K562 (cell line): ENCODE data around the gene MLC1. TPM values are rescaled to one million over a fixed set of nuclear protein-coding genes. Genes with fewer than 3 reads are reported as not detected.
A peak's percentile ranks its signal among the peaks of the same experiment; 100 is the strongest.

Experiments
- ARID1B ChIP-seq: fragments of 450-650 bp; IDR thresholded peaks from 2 replicates; pipeline ENCODE4 v1.6.1; 2016; ENCODE audit warnings: antibody characterized with exemption, mild to moderate bottlenecking, inconsistent platforms
- ARID2 ChIP-seq: fragments of 450-650 bp; IDR thresholded peaks from 2 replicates; pipeline ENCODE4 v1.6.1; 2017; ENCODE audit warnings: antibody characterized with exemption, mild to moderate bottlenecking
- DEAF1 ChIP-seq: fragments of 450-650 bp; formaldehyde crosslinking; IDR thresholded peaks from 2 replicates; pipeline ENCODE4 v1.4.0; 2020; ENCODE audit warnings: mild to moderate bottlenecking, moderate library complexity
- FIP1L1 ChIP-seq: fragments of 200-400 bp; formaldehyde crosslinking; IDR thresholded peaks from 2 replicates; pipeline ENCODE4 v1.6.1; 2018; ENCODE audit warnings: mild to moderate bottlenecking, low read depth, low read length; ENCODE audit not compliant: poor library complexity, severe bottlenecking
- NR4A1 ChIP-seq, 2 experiments: fragments of 250-450 bp in 1 of 2; fragments of 450-650 bp in 1 of 2; sonication (Bioruptor Pico) in 1 of 2; IDR thresholded peaks; 2 replicates each; pipeline versions ENCODE4 v1.4.0 to v1.6.1; 2016 to 2020; ENCODE audit warnings: mild to moderate bottlenecking in 2 of 2, missing compliant biosample characterization in 1 of 2, missing genetic modification characterization in 1 of 2, moderate library complexity in 1 of 2
- POLR2AphosphoS5 ChIP-seq: IDR thresholded peaks from 2 replicates; pipeline ENCODE4 v1.6.1; 2011; ENCODE audit warnings: mild to moderate bottlenecking, low read depth, low read length, moderate library complexity; ENCODE audit not compliant: control insufficient read depth, insufficient read depth
- SMAD1 ChIP-seq: fragments of 150-350 bp; IDR thresholded peaks from 2 replicates; pipeline ENCODE4 v1.6.1; 2014; ENCODE audit warnings: low read length, low read depth; ENCODE audit not compliant: partially characterized antibody
- SRSF1 ChIP-seq: fragments of 200-400 bp; formaldehyde crosslinking; IDR thresholded peaks from 2 replicates; pipeline ENCODE4 v1.6.1; 2017; ENCODE audit warnings: mild to moderate bottlenecking, low read depth, low read length, moderate library complexity
- ZNF644 ChIP-seq: fragments of 200-800 bp; sonication (Bioruptor generic); IDR thresholded peaks from 2 replicates; pipeline ENCODE4 v1.6.1; 2016; ENCODE audit warnings: low read depth, missing genetic modification characterization, missing compliant biosample characterization
- polyA plus RNA-seq, 8 experiments: library from polyadenylated mRNA; depleted of rRNA in 4 of 8; stranded (reverse) in 5 of 8; unstranded in 3 of 8; fragments of >200 nt; fragmentation: Nextera tagmentation in 2 of 8; fragmentation: Illumina TruSeq in 1 of 8; extraction: Ambion mirVana in 2 of 8; extraction: Trizol in 1 of 8; gene quantifications; 2 replicates each; pipeline versions ENCODE4 v1.2.1 to v1.2.3, GENCODE V29; 2011 to 2014; ENCODE audit warnings: inconsistent platforms in 1 of 8, missing spikeins in 1 of 8
- total RNA-seq, 7 experiments: library from RNA; depleted of rRNA in 6 of 7; stranded (reverse); fragments of >200 nt in 6 of 7; fragmentation: Illumina TruSeq in 2 of 7; extraction: Trizol in 2 of 7; gene quantifications; 2 replicates each; pipeline versions ENCODE4 v1.2.1 to v1.2.3, GENCODE V29; 2011 to 2021; ENCODE audit warnings: low replicate concordance in 1 of 7
- TF ChIP-seq, protein P1 (sequence below): fragments of 450-650 bp; IDR thresholded peaks from 2 replicates; pipeline ENCODE4 v1.6.1; 2016; ENCODE audit warnings: low read depth
- TF ChIP-seq, protein P2 (sequence below): sonication (generic); formaldehyde crosslinking; IDR thresholded peaks from 2 replicates; pipeline ENCODE4 v1.8.0; 2023; ENCODE audit warnings: mild to moderate bottlenecking, missing genetic modification reagents
- TF ChIP-seq, protein P3 (sequence below): fragments of 250-450 bp; sonication (Bioruptor Pico); IDR thresholded peaks from 2 replicates; pipeline ENCODE4 v1.5.0; 2021

MLC1 gene
- total and polyA plus RNA-seq, 9 of the 15 experiments (the other 6 are each of a cell fraction or from before 2014, with no cell fraction given): 0.06 to 0.98 (median 0.39) TPM

- TF ChIP-seq SRSF1: no peak
- no peak for TF ChIP-seq ZNF644 (tag)
- no peak for TF ChIP-seq NR4A1 (CRISPR knock-in tag; IDR thresholded peaks at IDR 0.05)
- no peak for TF ChIP-seq NR4A1 (tag; IDR thresholded peaks at IDR 0.05)
- TF ChIP-seq SMAD1: no peak
- peak; percentile 90 for TF ChIP-seq POLR2AphosphoS5
- TF ChIP-seq, protein P1, sequence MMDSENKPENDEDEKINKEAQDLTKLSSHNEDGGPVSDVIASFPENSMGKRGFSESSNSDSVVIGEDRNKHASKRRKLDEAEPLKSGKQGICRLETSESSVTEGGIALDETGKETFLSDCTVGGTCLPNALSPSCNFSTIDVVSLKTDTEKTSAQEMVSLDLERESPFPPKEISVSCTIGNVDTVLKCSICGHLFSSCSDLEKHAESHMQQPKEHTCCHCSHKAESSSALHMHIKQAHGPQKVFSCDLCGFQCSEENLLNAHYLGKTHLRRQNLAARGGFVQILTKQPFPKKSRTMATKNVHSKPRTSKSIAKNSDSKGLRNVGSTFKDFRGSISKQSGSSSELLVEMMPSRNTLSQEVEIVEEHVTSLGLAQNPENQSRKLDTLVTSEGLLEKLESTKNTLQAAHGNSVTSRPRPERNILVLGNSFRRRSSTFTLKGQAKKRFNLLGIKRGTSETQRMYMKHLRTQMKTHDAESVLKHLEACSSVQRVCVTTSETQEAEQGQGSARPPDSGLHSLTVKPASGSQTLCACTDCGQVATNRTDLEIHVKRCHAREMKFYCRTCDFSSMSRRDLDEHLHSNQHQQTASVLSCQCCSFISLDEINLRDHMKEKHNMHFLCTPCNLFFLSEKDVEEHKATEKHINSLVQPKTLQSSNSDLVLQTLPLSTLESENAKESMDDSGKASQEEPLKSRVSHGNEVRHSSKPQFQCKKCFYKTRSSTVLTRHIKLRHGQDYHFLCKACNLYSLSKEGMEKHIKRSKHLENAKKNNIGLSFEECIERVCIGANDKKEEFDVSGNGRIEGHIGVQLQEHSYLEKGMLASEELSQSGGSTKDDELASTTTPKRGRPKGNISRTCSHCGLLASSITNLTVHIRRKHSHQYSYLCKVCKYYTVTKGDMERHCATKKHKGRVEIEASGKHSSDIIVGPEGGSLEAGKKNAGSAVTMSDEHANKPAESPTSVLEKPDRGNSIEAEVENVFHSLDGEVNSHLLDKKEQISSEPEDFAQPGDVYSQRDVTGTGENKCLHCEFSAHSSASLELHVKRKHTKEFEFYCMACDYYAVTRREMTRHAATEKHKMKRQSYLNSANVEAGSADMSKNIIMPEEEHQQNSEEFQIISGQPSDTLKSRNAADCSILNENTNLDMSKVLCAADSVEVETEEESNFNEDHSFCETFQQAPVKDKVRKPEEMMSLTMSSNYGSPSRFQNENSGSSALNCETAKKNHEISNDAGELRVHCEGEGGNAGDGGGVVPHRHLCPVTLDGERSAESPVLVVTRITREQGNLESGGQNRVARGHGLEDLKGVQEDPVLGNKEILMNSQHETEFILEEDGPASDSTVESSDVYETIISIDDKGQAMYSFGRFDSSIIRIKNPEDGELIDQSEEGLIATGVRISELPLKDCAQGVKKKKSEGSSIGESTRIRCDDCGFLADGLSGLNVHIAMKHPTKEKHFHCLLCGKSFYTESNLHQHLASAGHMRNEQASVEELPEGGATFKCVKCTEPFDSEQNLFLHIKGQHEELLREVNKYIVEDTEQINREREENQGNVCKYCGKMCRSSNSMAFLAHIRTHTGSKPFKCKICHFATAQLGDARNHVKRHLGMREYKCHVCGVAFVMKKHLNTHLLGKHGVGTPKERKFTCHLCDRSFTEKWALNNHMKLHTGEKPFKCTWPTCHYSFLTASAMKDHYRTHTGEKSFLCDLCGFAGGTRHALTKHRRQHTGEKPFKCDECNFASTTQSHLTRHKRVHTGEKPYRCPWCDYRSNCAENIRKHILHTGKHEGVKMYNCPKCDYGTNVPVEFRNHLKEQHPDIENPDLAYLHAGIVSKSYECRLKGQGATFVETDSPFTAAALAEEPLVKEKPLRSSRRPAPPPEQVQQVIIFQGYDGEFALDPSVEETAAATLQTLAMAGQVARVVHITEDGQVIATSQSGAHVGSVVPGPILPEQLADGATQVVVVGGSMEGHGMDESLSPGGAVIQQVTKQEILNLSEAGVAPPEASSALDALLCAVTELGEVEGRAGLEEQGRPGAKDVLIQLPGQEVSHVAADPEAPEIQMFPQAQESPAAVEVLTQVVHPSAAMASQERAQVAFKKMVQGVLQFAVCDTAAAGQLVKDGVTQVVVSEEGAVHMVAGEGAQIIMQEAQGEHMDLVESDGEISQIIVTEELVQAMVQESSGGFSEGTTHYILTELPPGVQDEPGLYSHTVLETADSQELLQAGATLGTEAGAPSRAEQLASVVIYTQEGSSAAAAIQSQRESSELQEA: no peak
- no peak for TF ChIP-seq DEAF1 (CRISPR knock-in tag)
- TF ChIP-seq ARID1B: peak; percentile 55
- no peak for TF ChIP-seq FIP1L1
- TF ChIP-seq, protein P2, sequence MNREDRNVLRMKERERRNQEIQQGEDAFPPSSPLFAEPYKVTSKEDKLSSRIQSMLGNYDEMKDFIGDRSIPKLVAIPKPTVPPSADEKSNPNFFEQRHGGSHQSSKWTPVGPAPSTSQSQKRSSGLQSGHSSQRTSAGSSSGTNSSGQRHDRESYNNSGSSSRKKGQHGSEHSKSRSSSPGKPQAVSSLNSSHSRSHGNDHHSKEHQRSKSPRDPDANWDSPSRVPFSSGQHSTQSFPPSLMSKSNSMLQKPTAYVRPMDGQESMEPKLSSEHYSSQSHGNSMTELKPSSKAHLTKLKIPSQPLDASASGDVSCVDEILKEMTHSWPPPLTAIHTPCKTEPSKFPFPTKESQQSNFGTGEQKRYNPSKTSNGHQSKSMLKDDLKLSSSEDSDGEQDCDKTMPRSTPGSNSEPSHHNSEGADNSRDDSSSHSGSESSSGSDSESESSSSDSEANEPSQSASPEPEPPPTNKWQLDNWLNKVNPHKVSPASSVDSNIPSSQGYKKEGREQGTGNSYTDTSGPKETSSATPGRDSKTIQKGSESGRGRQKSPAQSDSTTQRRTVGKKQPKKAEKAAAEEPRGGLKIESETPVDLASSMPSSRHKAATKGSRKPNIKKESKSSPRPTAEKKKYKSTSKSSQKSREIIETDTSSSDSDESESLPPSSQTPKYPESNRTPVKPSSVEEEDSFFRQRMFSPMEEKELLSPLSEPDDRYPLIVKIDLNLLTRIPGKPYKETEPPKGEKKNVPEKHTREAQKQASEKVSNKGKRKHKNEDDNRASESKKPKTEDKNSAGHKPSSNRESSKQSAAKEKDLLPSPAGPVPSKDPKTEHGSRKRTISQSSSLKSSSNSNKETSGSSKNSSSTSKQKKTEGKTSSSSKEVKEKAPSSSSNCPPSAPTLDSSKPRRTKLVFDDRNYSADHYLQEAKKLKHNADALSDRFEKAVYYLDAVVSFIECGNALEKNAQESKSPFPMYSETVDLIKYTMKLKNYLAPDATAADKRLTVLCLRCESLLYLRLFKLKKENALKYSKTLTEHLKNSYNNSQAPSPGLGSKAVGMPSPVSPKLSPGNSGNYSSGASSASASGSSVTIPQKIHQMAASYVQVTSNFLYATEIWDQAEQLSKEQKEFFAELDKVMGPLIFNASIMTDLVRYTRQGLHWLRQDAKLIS: no peak
- TF ChIP-seq ARID2: no peak
- TF ChIP-seq, protein P3, sequence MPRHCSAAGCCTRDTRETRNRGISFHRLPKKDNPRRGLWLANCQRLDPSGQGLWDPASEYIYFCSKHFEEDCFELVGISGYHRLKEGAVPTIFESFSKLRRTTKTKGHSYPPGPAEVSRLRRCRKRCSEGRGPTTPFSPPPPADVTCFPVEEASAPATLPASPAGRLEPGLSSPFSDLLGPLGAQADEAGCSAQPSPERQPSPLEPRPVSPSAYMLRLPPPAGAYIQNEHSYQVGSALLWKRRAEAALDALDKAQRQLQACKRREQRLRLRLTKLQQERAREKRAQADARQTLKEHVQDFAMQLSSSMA: no peak
Measured at GRCh38 chr22:50117168-50117762, 32.0 kb upstream of the MLC1 start (continued).
